H9 (cell line): ENCODE results near the gene NDN. TPM values are rescaled to one million over a fixed set of nuclear protein-coding genes. Genes with fewer than 3 reads are reported as not detected.

Experiments
- DNase-seq: peaks from one replicate; pipeline ENCODE4 v3.0.0-alpha.2; 2017
- H2AFZ ChIP-seq: one replicate; pipeline ENCODE4 v1.6.1; 2013; ENCODE audit warnings: mild to moderate bottlenecking, low read length, control low read depth, moderate library complexity
- H2AK5ac ChIP-seq: 2 replicates; pipeline ENCODE4 v1.6.1; 2013; ENCODE audit warnings: low read length, control low read depth, mixed read lengths; ENCODE audit not compliant: insufficient read length
- H2BK120ac ChIP-seq: one replicate; pipeline ENCODE4 v1.6.1; 2013; ENCODE audit warnings: low read depth, mild to moderate bottlenecking, low read length, control low read depth, inconsistent platforms; ENCODE audit not compliant: poor library complexity, severe bottlenecking
- H2BK12ac ChIP-seq: 2 replicates; pipeline ENCODE4 v1.6.1; 2013; ENCODE audit warnings: low read length, control low read depth, mixed read lengths, low read depth; ENCODE audit not compliant: insufficient read length
- H2BK15ac ChIP-seq: 2 replicates; pipeline ENCODE4 v1.6.1; 2013; ENCODE audit warnings: low read depth, low read length, control low read depth
- H2BK20ac ChIP-seq: one replicate; pipeline ENCODE4 v1.6.1; 2013; ENCODE audit warnings: low read depth, mild to moderate bottlenecking, low read length, control low read depth, inconsistent platforms; ENCODE audit not compliant: poor library complexity, severe bottlenecking
- H2BK5ac ChIP-seq: 2 replicates; pipeline ENCODE4 v1.6.1; 2013; ENCODE audit warnings: low read length, control low read depth, mixed read lengths; ENCODE audit not compliant: insufficient read length
- H3K14ac ChIP-seq: 2 replicates; pipeline ENCODE4 v1.6.1; 2013; ENCODE audit warnings: low read length, control low read depth; ENCODE audit not compliant: insufficient read depth
- H3K18ac ChIP-seq: 2 replicates; pipeline ENCODE4 v1.6.1; 2013; ENCODE audit warnings: low read depth, mild to moderate bottlenecking, mixed read lengths, low read length, control low read depth; ENCODE audit not compliant: insufficient read length
- H3K23ac ChIP-seq: 2 replicates; pipeline ENCODE4 v1.6.1; 2013; ENCODE audit warnings: low read length, control low read depth, mixed read lengths, low read depth; ENCODE audit not compliant: insufficient read length
- H3K23me2 ChIP-seq: 2 replicates; pipeline ENCODE4 v1.6.1; 2013; ENCODE audit warnings: low read depth, mild to moderate bottlenecking, mixed read lengths, low read length, control low read depth; ENCODE audit not compliant: insufficient read length, poor library complexity, severe bottlenecking
- H3K27ac ChIP-seq: 2 replicates; pipeline ENCODE4 v1.5.1; 2013; ENCODE audit warnings: low read length, control low read depth, mixed read lengths, low read depth; ENCODE audit not compliant: insufficient read length
- H3K27me3 ChIP-seq: 2 replicates; pipeline ENCODE4 v1.6.1; 2013; ENCODE audit warnings: low read length, control low read depth, inconsistent platforms; ENCODE audit not compliant: insufficient read depth
- H3K4ac ChIP-seq: 2 replicates; pipeline ENCODE4 v1.6.1; 2013; ENCODE audit warnings: low read depth, mild to moderate bottlenecking, control low read depth, inconsistent platforms, low read length, moderate library complexity
- H3K4me1 ChIP-seq: 2 replicates; pipeline ENCODE4 v1.6.1; 2013; ENCODE audit warnings: low read length, control low read depth, inconsistent platforms; ENCODE audit not compliant: insufficient read depth
- H3K4me2 ChIP-seq: 2 replicates; pipeline ENCODE4 v1.6.1; 2013; ENCODE audit warnings: low read length, control low read depth, mixed read lengths; ENCODE audit not compliant: insufficient read length, insufficient read depth
- H3K56ac ChIP-seq: 2 replicates; pipeline ENCODE4 v1.6.1; 2013; ENCODE audit warnings: low read depth, mild to moderate bottlenecking, mixed read lengths, low read length, control low read depth; ENCODE audit not compliant: insufficient read length
- H3K79me1 ChIP-seq: 2 replicates; pipeline ENCODE4 v1.6.1; 2013; ENCODE audit warnings: low read depth, mild to moderate bottlenecking, moderate library complexity, low read length, control low read depth, inconsistent platforms; ENCODE audit not compliant: insufficient read depth, poor library complexity, severe bottlenecking
- H3K79me2 ChIP-seq: 2 replicates; pipeline ENCODE4 v1.6.1; 2013; ENCODE audit warnings: low read length, control low read depth, inconsistent platforms; ENCODE audit not compliant: insufficient read depth
- H3K9ac ChIP-seq: 2 replicates; pipeline ENCODE4 v1.6.1; 2013; ENCODE audit warnings: low read length, control low read depth, mixed read lengths; ENCODE audit not compliant: insufficient read length; ENCODE audit errors: extremely low read depth
- H3K9me3 ChIP-seq: one replicate; pipeline ENCODE4 v1.6.1; 2013; ENCODE audit warnings: low read depth, low read length, inconsistent platforms; ENCODE audit not compliant: control insufficient read depth
- H3T11ph ChIP-seq: one replicate; pipeline ENCODE4 v1.6.1; 2013; ENCODE audit warnings: mild to moderate bottlenecking, low read length, control low read depth, inconsistent platforms
- H4K20me1 ChIP-seq: one replicate; pipeline ENCODE4 v1.6.1; 2013; ENCODE audit not compliant: control insufficient read depth, insufficient read length, insufficient read depth
- H4K5ac ChIP-seq: 2 replicates; pipeline ENCODE4 v1.6.1; 2013; ENCODE audit warnings: low read depth, mild to moderate bottlenecking, mixed read lengths, low read length, control low read depth; ENCODE audit not compliant: insufficient read length
- H4K8ac ChIP-seq: replicated peaks from 2 replicates; pipeline ENCODE4 v1.6.1; 2013; ENCODE audit warnings: low read length, control low read depth, mixed read lengths, low read depth; ENCODE audit not compliant: insufficient read length
- H4K91ac ChIP-seq: 2 replicates; pipeline ENCODE4 v1.6.1; 2013; ENCODE audit warnings: low read depth, mild to moderate bottlenecking, moderate library complexity, mixed read lengths, low read length, control low read depth; ENCODE audit not compliant: insufficient read length
- H3K27ac Mint-ChIP-seq, 3 experiments: 2 replicates in 2 of 3; 3 replicates in 1 of 3; pipeline ENCODE4 v1.8.0; 2020 to 2021; ENCODE audit warnings: mixed read lengths in 3 of 3, mild to moderate bottlenecking in 1 of 3, moderate library complexity in 1 of 3
- H3K27me3 Mint-ChIP-seq: 2 replicates; pipeline ENCODE4 v1.8.0; 2021; ENCODE audit warnings: low read depth, mild to moderate bottlenecking, moderate library complexity, mixed read lengths
- H3K36me3 Mint-ChIP-seq, 3 experiments: 2 replicates in 2 of 3; 3 replicates in 1 of 3; pipeline ENCODE4 v1.8.0; 2020 to 2021; ENCODE audit warnings: low read depth in 3 of 3, mixed read lengths in 3 of 3; ENCODE audit not compliant: insufficient read depth in 1 of 3
- H3K4me1 Mint-ChIP-seq, 2 experiments: 2 replicates each; pipeline ENCODE4 v1.8.0; 2020; ENCODE audit warnings: mixed read lengths in 2 of 2
- H3K4me3 Mint-ChIP-seq, 2 experiments: 2 replicates in 1 of 2; 3 replicates in 1 of 2; pipeline ENCODE4 v1.8.0; 2020 to 2021; ENCODE audit warnings: mild to moderate bottlenecking in 2 of 2, mixed read lengths in 2 of 2, moderate library complexity in 1 of 2
- H3K9me3 Mint-ChIP-seq, 2 experiments: 2 replicates in 1 of 2; 3 replicates in 1 of 2; pipeline ENCODE4 v1.8.0; 2020; ENCODE audit warnings: mild to moderate bottlenecking in 2 of 2, mixed read lengths in 2 of 2, moderate library complexity in 1 of 2
- WGBS: extraction: QIAGEN DNeasy Blood & Tissue Kit; methylation state at CpG from one replicate; pipeline ENCODE4 v1.1.7; 2013; ENCODE audit warnings: missing lambda C conversion rate, low lambda C conversion rate, mixed read lengths; ENCODE audit not compliant: insufficient read length; ENCODE audit errors: extremely low coverage; 5-methylcytosine and 5-hydroxymethylcytosine counted together
- total RNA-seq: library from RNA; stranded (reverse); gene quantifications from 2 replicates; pipeline ENCODE4 v1.2.1, GENCODE V29; 2021
- TF ChIP-seq, protein P1 (sequence below): fragments of 200-600 bp; sonication (generic); conservative IDR thresholded peaks from 3 replicates; pipeline ENCODE4 v1.8.0; 2021; ENCODE audit warnings: antibody characterized with exemption, mild to moderate bottlenecking

The NDN gene
- total RNA-seq, 1 experiment from 2014 or later = 34.8 TPM

DNA sequence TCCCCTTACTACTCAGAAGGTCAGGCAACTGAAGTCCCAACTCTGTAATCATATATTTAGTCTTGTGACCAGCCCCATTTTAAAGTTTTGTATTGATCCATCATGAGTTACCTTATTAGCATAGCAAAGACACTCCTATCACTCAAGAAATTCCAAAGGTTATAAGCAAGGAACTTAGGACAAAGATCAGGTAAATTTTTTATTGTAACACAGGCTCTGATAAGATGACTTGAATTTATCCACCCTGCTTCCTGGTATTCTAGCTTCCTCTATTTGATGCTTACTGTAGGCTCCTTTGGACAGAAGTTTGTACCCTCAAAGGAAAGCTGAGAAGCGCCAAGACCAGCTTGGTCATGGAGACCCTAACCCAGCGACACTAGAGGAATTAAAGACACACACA, 8.2 kb upstream of the NDN start:
- Histone ChIP-seq H3K27ac (no peak overlapping the region), H2AK5ac (no peak overlapping the region), H2BK5ac (no peak overlapping the region), H3K18ac (no peak overlapping the region), H3K27me3 (no peaks in the 10 kb centered on the region), H3K56ac (no peak overlapping the region), H3K4ac (no peak overlapping the region), H3T11ph (no peak overlapping the region), H2BK20ac (no peak overlapping the region), H3K23me2 (no peaks in the 10 kb centered on the region), H2BK12ac (no peak overlapping the region), H3K79me1 (no peaks in the 10 kb centered on the region), H2BK15ac (no peak overlapping the region), H3K14ac (no peak overlapping the region), H3K79me2 (no peaks in the 10 kb centered on the region), H3K4me1 (no peaks in the 10 kb centered on the region), H3K23ac (no peak overlapping the region), H3K9ac (no peak overlapping the region), H2BK120ac (no peak overlapping the region), H3K4me2 (no peak overlapping the region), H4K20me1 (no peaks in the 10 kb centered on the region), H4K8ac (no peak overlapping the region), H3K9me3 (peaks cover 48% of the 10 kb centered on the region), H2AFZ (no peak overlapping the region), H4K91ac (no peak overlapping the region), H4K5ac (no peak overlapping the region)
- H3K4me3 Mint-ChIP-seq = no peak overlapping the region
- H3K4me1 Mint-ChIP-seq = 0 out of 4 replicates have a peak, but pooled peaks cover 0 to 2% of the 10 kb centered on the region in 2 experiments
- H3K27me3 Mint-ChIP-seq = no peaks in the 10 kb centered on the region; the same call in 1 of the 2 replicates
- H3K27ac Mint-ChIP-seq = no peak overlapping the region
- no CpG with 5 or more reads among the region's 2 CpGs for WGBS
- H3K9me3 Mint-ChIP-seq = peaks cover 61 to 70% of the 10 kb centered on the region in 2 experiments
- DNase-seq = no peak
- TF ChIP-seq, protein P1, sequence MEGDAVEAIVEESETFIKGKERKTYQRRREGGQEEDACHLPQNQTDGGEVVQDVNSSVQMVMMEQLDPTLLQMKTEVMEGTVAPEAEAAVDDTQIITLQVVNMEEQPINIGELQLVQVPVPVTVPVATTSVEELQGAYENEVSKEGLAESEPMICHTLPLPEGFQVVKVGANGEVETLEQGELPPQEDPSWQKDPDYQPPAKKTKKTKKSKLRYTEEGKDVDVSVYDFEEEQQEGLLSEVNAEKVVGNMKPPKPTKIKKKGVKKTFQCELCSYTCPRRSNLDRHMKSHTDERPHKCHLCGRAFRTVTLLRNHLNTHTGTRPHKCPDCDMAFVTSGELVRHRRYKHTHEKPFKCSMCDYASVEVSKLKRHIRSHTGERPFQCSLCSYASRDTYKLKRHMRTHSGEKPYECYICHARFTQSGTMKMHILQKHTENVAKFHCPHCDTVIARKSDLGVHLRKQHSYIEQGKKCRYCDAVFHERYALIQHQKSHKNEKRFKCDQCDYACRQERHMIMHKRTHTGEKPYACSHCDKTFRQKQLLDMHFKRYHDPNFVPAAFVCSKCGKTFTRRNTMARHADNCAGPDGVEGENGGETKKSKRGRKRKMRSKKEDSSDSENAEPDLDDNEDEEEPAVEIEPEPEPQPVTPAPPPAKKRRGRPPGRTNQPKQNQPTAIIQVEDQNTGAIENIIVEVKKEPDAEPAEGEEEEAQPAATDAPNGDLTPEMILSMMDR = no peak
- peaks cover 4 to 6% (median 6%) of the 10 kb centered on the region in 3 experiments; a peak in 5 of 7 replicates for H3K36me3 Mint-ChIP-seq
